ENCODE measurements around the gene TULP4.

DNA sequence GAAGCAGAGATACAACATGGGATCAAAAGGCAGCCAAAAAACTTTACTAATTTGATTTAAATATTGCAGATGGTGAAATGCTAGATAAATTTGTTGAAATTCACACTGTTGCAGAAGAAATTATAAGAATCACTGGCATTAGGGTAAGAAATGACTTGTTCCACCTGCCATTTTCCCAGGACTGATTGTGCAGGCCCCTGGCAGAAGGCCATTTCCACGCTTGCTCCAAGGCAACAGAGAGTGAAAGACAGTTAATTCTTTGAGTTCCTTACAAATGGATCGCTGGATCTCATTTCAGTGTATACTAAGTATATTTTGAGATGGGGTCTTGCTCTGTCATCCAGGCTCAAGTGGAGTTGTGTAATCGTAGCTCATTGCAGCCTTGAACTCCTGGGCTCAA lies 180.6 kb downstream of the TULP4 start:
- TF ChIP-seq POLR2A (IDR thresholded peaks at IDR 0.05): no peak
- TF ChIP-seq POLR2AphosphoS5 (IDR thresholded peaks at IDR 0.05): no peak

Data from prostate gland (tissue), 1 donor.